Activated T-cell treated with anti-CD3 and anti-CD28 coated beads for 4 hours (primary cell): ENCODE measurements around the gene BUB3.

Experiments
- DNase-seq: peaks from one replicate; pipeline ENCODE4 v3.0.0-alpha.2; 2020

BUB3 gene

GRCh38 chr10:123141791-123142700 is 12.2 kb upstream of the BUB3 start:
- DNase-seq: no peak

DNA sequence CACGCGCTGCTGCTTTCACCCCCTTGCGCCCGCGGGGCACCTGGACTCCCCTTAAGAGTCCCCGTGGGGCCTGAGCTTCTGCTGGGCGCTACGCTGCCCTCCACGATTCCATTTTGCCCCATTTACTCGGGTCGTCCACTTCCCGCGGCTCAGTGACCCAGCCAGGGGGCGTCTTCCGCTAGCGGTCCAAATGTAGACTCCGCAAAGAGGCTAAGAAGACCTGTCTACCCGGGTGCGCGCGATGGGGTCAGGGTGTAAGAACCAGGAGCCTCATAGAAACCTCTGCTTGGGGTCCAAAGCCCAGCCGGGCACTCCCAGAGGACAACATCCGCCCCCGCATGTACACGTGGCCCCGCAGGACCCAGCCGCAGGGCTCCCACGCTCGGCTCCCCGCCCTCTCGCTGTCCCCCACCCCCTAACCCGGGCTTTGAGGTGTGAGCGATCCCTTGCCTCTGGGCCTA is 11.5 kb upstream of the BUB3 start:
- DNase-seq: no peak

- no peak for DNase-seq
Observed at GRCh38 chr10:123143162-123143824, 10.9 kb upstream of the BUB3 start.

GRCh38 chr10:123143825-123144168 is 10.4 kb upstream of the BUB3 start:
- no peak for DNase-seq

DNA sequence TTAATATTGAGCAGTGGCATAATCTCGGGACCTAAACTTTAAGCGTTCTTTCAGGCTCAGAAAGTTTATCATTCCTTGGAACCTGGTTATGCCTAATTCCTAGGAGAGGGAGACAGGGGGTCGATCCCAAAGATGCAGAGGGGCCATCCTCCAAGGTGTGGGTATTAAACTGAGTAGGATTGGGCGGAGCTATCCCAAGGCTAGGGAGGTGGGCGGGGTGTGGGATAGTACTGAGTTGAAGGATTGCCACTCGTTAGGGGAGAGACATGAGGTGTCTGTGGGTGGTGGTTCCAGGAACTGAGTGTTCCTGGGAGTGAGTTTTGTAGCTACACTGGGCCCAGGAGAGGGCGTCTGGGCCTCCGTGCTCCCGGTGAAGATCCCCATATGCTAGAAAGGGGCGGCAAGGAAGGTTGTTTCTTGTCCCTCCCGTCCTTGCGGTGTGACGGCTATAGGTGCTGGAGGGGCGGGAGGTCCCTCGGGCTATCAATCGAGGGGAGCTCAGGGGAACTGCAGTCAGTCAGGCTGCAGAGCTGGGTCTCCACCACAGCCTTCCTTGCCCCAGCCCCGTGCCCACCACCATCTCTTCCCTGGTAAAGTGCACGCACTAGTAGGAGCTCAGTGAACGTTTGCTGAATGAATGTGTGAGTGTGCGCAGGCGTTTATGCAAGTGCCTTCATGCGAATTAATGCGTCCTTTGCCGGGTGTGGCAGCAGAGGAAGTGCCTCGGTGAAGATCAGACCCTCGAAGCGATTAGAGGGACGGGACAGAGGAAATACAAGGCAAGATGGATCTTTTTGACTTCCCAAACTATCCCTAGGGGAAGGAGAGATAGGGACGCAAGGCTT is 9.3 kb upstream of the BUB3 start:
- no peak for DNase-seq

DNA sequence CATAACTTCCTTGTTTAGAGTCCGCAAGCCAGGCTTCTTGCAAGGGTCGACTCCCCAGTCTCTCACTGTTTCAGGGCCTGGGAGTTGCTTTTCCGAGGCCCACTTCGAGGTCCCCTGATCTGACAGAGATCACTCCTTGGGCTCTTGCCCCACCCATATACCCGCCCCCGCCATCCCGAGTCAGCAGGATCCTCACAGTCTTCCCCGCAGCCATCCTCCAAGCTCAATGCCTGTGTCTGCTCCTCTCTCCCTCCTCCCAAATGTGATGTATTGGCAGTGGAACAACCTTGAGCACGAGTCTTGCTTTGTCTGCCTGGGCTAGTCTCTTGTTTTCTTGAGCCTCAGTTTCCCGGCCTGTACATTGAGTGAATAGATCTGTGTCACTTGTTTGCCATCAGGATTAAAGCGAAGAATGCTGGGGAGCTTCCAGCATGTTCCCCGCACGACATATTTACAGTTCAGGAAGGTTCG is 8.6 kb upstream of the BUB3 start:
- DNase-seq: no peak

- no peak for DNase-seq
Observed at GRCh38 chr10:123146013-123146893, 7.9 kb upstream of the BUB3 start.

GRCh38 chr10:123146894-123147634 is 7.1 kb upstream of the BUB3 start:
- DNase-seq: no peak

DNA sequence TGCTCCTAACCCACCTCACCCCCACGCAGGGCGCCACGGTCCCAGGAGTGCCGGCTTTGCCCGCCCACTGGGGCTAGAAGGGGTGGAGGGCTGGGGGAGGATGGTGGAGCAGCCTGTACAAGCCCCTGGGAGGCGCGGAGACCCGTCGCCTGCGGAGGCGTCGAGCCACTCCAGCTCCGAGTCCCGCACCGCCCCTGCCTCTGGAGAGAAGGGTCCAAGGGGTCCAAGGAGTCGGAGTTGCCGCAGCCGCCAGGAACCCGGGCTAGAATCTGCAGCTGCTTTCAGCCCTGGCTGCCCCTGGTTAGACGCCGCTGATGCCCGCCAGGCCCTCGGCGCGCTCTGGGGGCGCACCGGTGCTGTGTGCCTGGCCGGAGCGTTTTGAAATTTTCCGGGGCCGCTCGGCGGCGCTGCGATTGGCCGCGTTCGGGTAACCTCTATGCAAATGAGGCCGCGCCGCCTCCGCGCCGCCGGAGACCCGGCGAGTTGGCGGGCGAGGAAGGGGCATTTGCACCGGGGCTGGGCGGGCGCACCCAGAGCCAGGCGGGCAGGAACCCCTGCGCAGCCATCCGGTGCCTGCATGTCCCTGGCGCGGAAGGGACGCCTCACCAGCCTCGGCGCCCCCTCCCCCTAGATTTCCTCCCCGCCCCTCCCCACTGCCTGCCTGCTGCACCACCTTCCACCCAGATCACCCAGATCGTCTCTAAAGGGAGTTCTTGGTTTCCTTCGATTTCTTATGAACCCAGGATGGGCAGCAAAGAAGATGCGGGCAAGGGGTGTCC is 6.4 kb upstream of the BUB3 start, which contains the start of gene HMX2:
Gene HMX2 (plus strand): TSS at position 502 of the 779 bp plus-strand sequence. CDS start 243 bp downstream, at position 745.
- DNase-seq: no peak

- no peak for DNase-seq
Observed at GRCh38 chr10:123148414-123149161, 5.6 kb upstream of the BUB3 start.

- no peak for DNase-seq
Observed at GRCh38 chr10:123149162-123149567, 5.0 kb upstream of the BUB3 start.

- no peak for DNase-seq
Observed at GRCh38 chr10:123149568-123150270, 4.5 kb upstream of the BUB3 start.

- no peak for DNase-seq
Observed at GRCh38 chr10:123150271-123150985, 3.8 kb upstream of the BUB3 start.

DNA sequence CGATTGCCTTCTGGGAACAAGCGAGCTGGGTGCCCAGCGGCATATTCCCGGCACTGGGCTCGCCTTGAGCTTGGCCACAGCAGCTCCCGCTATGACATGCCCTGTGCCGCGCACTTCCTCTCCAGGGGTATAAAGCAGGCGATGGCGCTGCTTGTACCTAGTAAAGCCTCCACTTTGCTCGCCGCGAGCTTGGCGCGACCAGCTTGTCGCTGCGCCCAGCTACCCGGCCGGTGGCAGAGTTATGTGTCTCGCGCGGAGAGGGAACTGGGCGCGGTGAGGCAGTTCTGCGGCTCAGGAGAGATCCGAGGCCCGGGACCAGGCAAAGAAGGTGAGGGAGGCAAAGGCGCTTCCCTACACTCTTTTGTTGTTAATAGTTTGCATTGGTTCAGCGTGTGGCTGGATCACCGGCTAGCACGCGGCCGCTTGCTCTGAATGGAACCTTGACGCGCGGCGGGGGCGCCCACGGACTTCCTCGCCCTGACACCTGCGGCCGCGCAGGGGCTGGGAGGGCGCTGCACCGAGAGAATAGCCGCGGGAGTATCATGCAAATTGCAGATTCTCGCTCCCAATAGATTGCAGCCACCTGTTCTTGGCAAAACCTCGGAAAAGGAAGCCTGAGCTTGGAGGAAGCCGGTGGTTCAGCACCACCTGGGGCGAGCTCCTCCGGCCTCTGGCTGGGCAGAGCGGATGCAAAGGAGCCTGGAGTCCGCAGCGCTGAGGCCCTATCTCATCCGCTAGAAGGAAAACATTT is 3.0 kb upstream of the BUB3 start:
- DNase-seq: no peak

- no peak for DNase-seq
Observed at GRCh38 chr10:123151737-123152135, 2.5 kb upstream of the BUB3 start.

DNA sequence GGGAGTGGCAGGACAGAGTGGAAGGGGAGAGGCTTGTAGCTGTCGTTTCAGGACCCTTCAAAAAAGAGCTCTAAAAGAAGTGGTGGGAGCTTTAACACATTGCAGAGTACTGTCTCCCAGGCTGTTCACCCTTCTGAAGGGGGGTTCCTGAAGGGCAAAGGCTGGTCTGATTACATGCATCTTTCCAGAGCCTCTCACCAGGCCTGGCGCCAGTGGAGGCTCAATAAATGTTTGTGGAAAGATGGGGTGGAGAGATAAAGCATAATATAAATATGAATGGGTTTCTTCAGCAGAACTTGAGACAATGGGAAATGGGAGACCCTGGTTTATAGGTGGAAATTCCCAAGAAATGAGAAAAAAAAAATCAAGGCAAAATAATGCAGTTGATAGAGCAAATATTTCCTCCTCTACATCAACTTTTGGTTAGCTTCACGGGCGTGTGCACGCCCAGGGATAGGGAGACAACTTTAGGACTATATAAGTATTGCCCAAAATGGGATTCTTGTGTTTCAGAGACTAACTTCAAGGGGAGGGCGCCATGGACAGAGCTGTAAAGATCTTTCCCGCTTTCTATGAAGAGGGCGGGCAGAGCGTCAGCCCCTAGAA is 613 bp upstream of the BUB3 start:
- no peak for DNase-seq
